Caki2 (cell line): ENCODE results near the gene SLC6A1. TPM values are rescaled to one million over a fixed set of nuclear protein-coding genes. Genes with fewer than 3 reads are reported as not detected.
"Not testable (repeated sequence)": the region's sequence is repeated elsewhere in the genome, so short reads cannot be mapped to it uniquely, and the experiment has no call there.

ENCODE experiments used
- DNase-seq: peaks from one replicate; pipeline ENCODE4 v3.0.0-alpha.2; 2015; ENCODE audit warnings: low read depth
- in situ Hi-C: cut with HindIII; loops from 2 replicates; pipeline ENCODE4 v1.10.0; 2016; ENCODE audit warnings: low sequenced_read_pairs, low pct_unique_long_range_greater_than_20kb, mixed read lengths
- total RNA-seq: library from RNA; depleted of rRNA; stranded (reverse); fragments of >200 nt; shearing (Covaris generic); gene quantifications from 2 replicates; pipeline ENCODE4 v1.2.3, GENCODE V29; 2014; ENCODE audit warnings: low replicate concordance; rRNA removed

The SLC6A1 gene
- total RNA-seq, 1 experiment from 2014 or later: not detected

GRCh38 chr3:11074451-11074850 is 81.9 kb downstream of the SLC6A1 start:
- DNase-seq: no peak
- in situ Hi-C loops: no loop called here

DNA sequence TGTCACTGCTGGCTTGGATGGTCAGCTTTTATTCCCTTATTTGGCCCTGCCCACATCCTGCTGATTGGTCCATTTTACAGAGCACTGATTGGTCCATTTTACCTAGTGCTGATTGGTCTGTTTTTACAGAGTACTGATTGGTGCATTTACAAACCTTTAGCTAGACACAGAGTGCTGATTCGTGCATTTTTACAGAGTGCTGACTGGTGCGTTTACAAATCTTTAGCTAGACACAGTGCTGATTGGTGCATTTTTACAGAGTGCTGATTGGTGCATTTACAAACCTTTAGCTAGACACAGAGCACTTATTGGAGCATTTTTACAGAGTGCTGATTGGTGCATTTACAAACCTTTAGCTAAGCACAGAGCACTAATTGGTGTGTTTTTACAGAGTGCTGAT is 82.6 kb downstream of the SLC6A1 start:
- in situ Hi-C loops, DNase-seq: not testable (repeated sequence)

DNA sequence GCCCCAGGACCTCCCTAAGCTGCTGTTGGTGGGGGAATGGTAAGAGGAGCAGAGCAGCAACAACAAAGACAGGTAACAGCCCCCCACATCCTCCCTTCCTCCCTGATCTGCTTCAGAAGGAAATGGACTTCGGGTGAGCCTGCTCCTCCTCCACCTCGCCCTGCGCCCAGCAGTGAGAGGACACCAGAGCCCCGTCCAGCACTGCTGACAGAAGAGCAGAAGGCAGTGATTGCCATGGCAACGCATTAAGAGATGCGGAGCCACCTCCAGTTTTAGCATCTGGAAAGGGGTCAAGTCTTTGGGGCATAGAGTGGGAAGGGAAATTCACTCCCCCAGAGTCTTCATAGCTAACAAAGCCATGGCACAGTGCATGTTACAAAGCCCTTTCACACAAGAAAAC is 84.2 kb downstream of the SLC6A1 start:
- DNase-seq: no peak
- in situ Hi-C loops: no loop called here

- in situ Hi-C loops: no loop called here
- no peak for DNase-seq
These were observed 84.9 kb downstream of the SLC6A1 start for GRCh38 chr3:11077466-11077865.

- in situ Hi-C loops: no loop called here
- no peak for DNase-seq
These were observed 86.4 kb downstream of the SLC6A1 start for GRCh38 chr3:11078826-11079515.

DNA sequence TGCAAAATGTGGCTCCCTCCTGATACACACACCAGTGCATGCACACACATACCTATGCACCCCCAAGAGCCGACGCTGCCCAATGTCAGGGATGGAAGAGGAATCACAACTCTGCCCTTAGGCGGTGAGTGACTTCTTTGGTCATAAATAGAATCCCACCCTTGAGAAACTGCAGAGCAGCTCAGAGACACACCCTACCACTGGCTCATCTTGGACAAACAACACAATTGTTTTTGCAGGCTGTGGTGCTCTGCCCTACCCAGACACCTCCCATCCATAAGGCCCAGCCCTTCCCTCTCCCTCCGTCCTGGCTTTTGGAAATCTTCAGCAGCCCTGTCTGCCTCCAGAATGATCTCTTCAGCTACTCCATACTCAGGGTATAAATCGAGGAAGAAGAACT is 87.9 kb downstream of the SLC6A1 start:
- in situ Hi-C loops: no loop called here
- DNase-seq: peak; percentile 12

GRCh38 chr3:11084098-11084497 is 91.5 kb downstream of the SLC6A1 start:
- no peak for DNase-seq
- in situ Hi-C loops: no loop called here

DNA sequence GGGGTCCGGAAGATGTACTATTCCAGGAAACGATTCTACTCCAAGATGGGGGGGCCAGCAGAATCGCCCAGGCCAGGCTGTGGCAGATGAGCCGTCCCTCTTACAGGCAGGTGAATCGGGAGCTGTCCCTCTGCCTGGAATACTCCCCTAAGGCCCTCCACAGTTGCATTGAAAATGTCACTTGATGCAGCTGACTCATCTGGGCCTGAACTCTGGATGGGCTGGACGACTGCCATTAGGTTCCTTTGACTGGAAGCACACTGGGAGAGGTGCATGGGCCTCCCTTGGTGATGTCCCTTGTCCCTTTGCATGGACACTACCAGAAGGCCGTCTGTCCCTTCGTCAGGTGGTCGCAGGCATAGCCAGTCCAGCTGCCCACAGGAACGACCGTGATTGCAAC is 92.1 kb downstream of the SLC6A1 start:
- in situ Hi-C loops: no loop called here
- no peak for DNase-seq

DNA sequence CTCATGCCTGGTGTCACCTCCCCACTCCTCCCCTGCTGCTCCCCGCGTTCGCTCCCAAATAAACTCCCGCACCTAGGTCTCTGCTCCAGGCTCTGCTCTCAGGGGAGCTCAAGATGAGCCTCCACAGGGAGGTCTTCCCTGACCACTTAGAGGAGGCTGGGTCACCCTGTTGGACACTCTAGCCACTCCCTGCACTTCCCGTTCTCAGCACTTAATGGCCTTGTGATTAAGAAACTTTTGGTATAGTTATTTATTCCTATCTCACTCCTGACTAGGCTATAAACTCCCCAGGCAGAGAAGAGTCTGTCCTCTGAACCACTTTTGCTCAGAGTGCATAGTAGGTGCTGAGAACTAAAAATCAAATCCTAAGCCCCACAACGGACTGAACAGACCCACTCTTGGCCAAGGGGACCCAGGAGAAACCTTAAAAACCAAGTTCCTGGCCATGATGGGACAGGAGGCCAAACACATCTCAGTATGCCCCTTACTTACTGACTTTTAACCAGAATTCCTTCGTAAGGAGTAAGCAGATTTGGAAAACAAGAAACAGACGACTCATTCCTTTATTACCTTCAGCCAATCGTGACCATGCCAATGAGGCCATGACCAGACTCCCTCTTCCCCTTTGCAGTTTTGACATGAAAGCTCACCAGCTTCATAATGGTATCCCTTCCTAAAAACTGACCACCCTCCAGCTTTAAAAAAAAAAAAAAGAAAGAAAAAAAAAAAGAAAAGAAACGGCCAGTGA is 92.7 kb downstream of the SLC6A1 start:
- in situ Hi-C loops: no loop called here
- DNase-seq: no peak

- in situ Hi-C loops: no loop called here
- DNase-seq: no peak
These were observed 94.3 kb downstream of the SLC6A1 start for GRCh38 chr3:11086856-11087255.

DNA sequence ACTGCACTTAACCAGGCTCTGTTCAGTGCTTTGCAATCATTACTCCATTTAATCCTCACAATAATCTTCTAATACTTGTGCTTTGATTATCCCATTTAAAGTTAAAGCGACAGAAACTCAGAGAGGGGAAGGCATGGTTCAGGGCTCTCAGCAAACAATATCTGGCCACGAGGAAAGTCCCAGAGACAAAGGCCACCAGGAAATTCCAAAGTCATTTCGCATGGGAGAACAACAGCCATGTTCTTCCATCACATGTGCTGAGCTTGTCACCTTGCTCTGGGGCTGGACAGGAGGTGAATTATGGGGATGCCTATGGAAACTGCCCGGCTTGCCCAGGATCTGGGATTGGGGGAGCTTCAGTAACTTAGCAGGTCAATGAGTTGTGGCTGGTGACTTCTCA is 95.5 kb downstream of the SLC6A1 start:
- in situ Hi-C loops: no loop called here
- DNase-seq: no peak

GRCh38 chr3:11088831-11089230 is 96.3 kb downstream of the SLC6A1 start:
- in situ Hi-C loops: no loop called here

More at GRCh38 chr3:11088831-11089230, 96.3 kb downstream of the SLC6A1 start:
- no peak for DNase-seq

Other genes starting within 250 kb of the SLC6A1 start
- not detected in 2 replicates for gene SLC6A11, start 176.5 kb upstream of the SLC6A1 start, total RNA-seq
- 6.4 and 9.4 TPM in 2 replicates for gene HRH1, start 161.7 kb downstream of the SLC6A1 start, total RNA-seq